Neural progenitor cell (in vitro differentiated cells): ENCODE results near the gene STAT4. TPM values are rescaled to one million over a fixed set of nuclear protein-coding genes. Genes with fewer than 3 reads are reported as not detected.

ENCODE experiments used
- DNase-seq: peaks from one replicate; pipeline ENCODE4 v3.0.0-alpha.2; 2016; ENCODE audit warnings: low spot score
- H2AFZ ChIP-seq: fragments of 200-600 bp; sonication (generic); replicated peaks from 2 replicates; pipeline ENCODE4 v1.6.1; 2016; ENCODE audit warnings: antibody characterized with exemption
- H3F3A ChIP-seq: fragments of 200-600 bp; sonication (generic); 2 replicates; pipeline ENCODE4 v1.6.1; 2016; ENCODE audit warnings: antibody characterized with exemption, low read depth
- H3K27ac ChIP-seq: fragments of 200-600 bp; sonication (generic); 2 replicates; pipeline ENCODE4 v1.5.1; 2016; ENCODE audit warnings: mild to moderate bottlenecking
- H3K27me3 ChIP-seq: fragments of 200-600 bp; sonication (generic); 2 replicates; pipeline ENCODE4 v1.6.1; 2016; ENCODE audit warnings: mild to moderate bottlenecking, moderate library complexity
- H3K36me3 ChIP-seq: fragments of 200-600 bp; sonication (generic); 2 replicates; pipeline ENCODE4 v1.5.1; 2016
- H3K4me1 ChIP-seq: fragments of 200-600 bp; sonication (generic); 2 replicates; pipeline ENCODE4 v1.6.1; 2016; ENCODE audit warnings: mixed run types
- H3K4me2 ChIP-seq: fragments of 200-600 bp; sonication (generic); 2 replicates; pipeline ENCODE4 v1.6.1; 2016
- H3K4me3 ChIP-seq: fragments of 200-600 bp; sonication (generic); 2 replicates; pipeline ENCODE4 v1.5.1; 2016
- H3K79me2 ChIP-seq: fragments of 200-600 bp; sonication (generic); 2 replicates; pipeline ENCODE4 v1.6.1; 2016; ENCODE audit warnings: low read depth
- H3K9ac ChIP-seq: fragments of 200-600 bp; sonication (generic); 2 replicates; pipeline ENCODE4 v1.6.1; 2016
- H3K9me3 ChIP-seq: fragments of 200-600 bp; sonication (generic); 2 replicates; pipeline ENCODE4 v1.5.1; 2016; ENCODE audit warnings: low read depth
- H4K20me1 ChIP-seq: fragments of 200-600 bp; sonication (generic); 2 replicates; pipeline ENCODE4 v1.6.1; 2016; ENCODE audit warnings: low read depth
- H3K27ac Mint-ChIP-seq: 3 replicates; pipeline ENCODE4 v1.8.0; 2021; ENCODE audit warnings: mixed read lengths
- H3K27me3 Mint-ChIP-seq: 2 replicates; pipeline ENCODE4 v1.8.0; 2022; ENCODE audit warnings: low read depth, mild to moderate bottlenecking, inconsistent platforms, moderate library complexity, mixed read lengths; ENCODE audit not compliant: insufficient read depth
- H3K36me3 Mint-ChIP-seq: 3 replicates; pipeline ENCODE4 v1.8.0; 2021; ENCODE audit warnings: mixed read lengths
- H3K4me1 Mint-ChIP-seq: 3 replicates; pipeline ENCODE4 v1.8.0; 2021; ENCODE audit warnings: mixed read lengths
- H3K4me3 Mint-ChIP-seq: 3 replicates; pipeline ENCODE4 v1.8.0; 2021; ENCODE audit warnings: mild to moderate bottlenecking, moderate library complexity, mixed read lengths
- H3K9me3 Mint-ChIP-seq: 3 replicates; pipeline ENCODE4 v1.8.0; 2020; ENCODE audit warnings: mixed read lengths
- CTCF ChIP-seq: fragments of 200-600 bp; sonication (generic); IDR thresholded peaks from 2 replicates; pipeline ENCODE4 v1.5.1; 2017; ENCODE audit warnings: antibody characterized with exemption, mild to moderate bottlenecking
- EZH2 ChIP-seq: fragments of 200-600 bp; sonication (generic); IDR thresholded peaks from 2 replicates; pipeline ENCODE4 v1.6.1; 2017; ENCODE audit warnings: antibody characterized with exemption, mild to moderate bottlenecking, moderate library complexity
- EZH2phosphoT487 ChIP-seq: fragments of 200-600 bp; sonication (generic); IDR thresholded peaks from 2 replicates; pipeline ENCODE4 v1.6.1; 2017; ENCODE audit warnings: antibody characterized with exemption
- total RNA-seq: library from RNA; depleted of rRNA; stranded (reverse); fragments of >200 nt; gene quantifications from 2 replicates; pipeline ENCODE4 v1.2.3, GENCODE V29; 2015; ENCODE audit warnings: low replicate concordance

Gene STAT4
- total RNA-seq, 1 donor from 2014 or later, result 0.32 TPM

DNA sequence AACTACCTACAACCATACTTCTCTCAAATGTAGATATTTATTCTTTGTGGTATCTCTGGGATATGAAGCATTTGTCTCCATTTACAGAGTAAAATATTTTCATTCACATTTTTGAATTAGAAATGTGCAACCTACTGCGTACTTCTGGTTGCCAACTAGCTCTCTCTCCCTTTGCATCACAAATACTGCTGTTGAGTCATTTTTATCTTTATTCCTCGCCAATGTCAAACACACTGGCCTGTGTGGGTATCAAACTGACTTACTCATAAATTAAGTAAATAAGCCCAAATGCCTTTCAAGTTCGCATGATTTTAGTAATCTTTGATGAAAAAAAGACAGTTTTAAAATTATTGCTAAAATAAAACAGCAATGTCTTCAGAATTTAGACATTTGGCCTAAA lies 67.3 kb downstream of the STAT4 start:
- H3K27ac ChIP-seq, result no peak overlapping the region
- H2AFZ ChIP-seq, result no peak overlapping the region
- no peak overlapping the region for H3K9ac ChIP-seq
- H3K9me3 ChIP-seq, result peaks cover 5% of the 10 kb centered on the region
- H3K4me1 ChIP-seq, result no peaks in the 10 kb centered on the region
- Mint-ChIP-seq H3K27ac (no peak overlapping the region), H3K36me3 (no peaks in the 10 kb centered on the region), H3K9me3 (no peaks in the 10 kb centered on the region), H3K4me1 (no peaks in the 10 kb centered on the region), H3K4me3 (no peak overlapping the region), H3K27me3 (no peaks in the 10 kb centered on the region)
- H3F3A ChIP-seq, result no peaks in the 10 kb centered on the region
- H3K27me3 ChIP-seq, result no peaks in the 10 kb centered on the region
- H3K79me2 ChIP-seq, result no peaks in the 10 kb centered on the region
- H3K36me3 ChIP-seq, result no peaks in the 10 kb centered on the region
- H4K20me1 ChIP-seq, result no peaks in the 10 kb centered on the region
- H3K4me2 ChIP-seq, result no peak overlapping the region
- no peak overlapping the region for H3K4me3 ChIP-seq
- no peak for DNase-seq
- TF ChIP-seq EZH2phosphoT487 (no peak), CTCF (no peak), EZH2 (no peak)

DNA sequence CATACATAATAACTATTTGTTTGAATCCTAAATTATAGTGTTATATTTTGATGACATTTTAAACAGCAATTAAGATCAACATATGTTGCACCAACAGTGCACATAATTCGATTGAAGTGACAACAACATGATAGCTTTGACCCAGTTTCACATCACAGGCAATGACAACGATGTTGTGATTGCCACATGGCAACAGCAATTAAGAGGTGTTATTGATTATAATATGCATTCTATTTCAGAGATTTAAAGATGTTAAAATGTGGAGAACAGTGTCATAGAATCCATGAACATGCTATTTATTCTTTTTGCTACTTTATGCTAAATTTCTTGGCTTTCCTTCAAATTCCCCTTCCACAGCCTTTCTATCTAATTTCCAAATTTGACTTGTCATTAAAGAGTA lies 68.5 kb downstream of the STAT4 start:
- H3K9me3 Mint-ChIP-seq, result no peaks in the 10 kb centered on the region
- no peaks in the 10 kb centered on the region for H3F3A ChIP-seq
- H3K27me3 Mint-ChIP-seq, result no peaks in the 10 kb centered on the region
- no peaks in the 10 kb centered on the region for H3K79me2 ChIP-seq
- peaks cover 5% of the 10 kb centered on the region for H3K9me3 ChIP-seq
- no peaks in the 10 kb centered on the region for H4K20me1 ChIP-seq
- DNase-seq, result no peak
- no peak for TF ChIP-seq EZH2
- TF ChIP-seq CTCF, result no peak
- no peak for TF ChIP-seq EZH2phosphoT487
- no peak overlapping the region for H3K27ac ChIP-seq
- H3K4me2 ChIP-seq, result no peak overlapping the region
- no peaks in the 10 kb centered on the region for H3K36me3 ChIP-seq
- no peaks in the 10 kb centered on the region for H3K4me1 ChIP-seq
- no peak overlapping the region for H2AFZ ChIP-seq
- no peak overlapping the region for H3K4me3 ChIP-seq
- no peak overlapping the region for H3K9ac ChIP-seq
- no peak overlapping the region for H3K27ac Mint-ChIP-seq
- no peaks in the 10 kb centered on the region for H3K27me3 ChIP-seq
- no peak overlapping the region for H3K4me3 Mint-ChIP-seq
- no peaks in the 10 kb centered on the region for H3K36me3 Mint-ChIP-seq
- H3K4me1 Mint-ChIP-seq, result no peaks in the 10 kb centered on the region

- Mint-ChIP-seq H3K27ac (no peak overlapping the region), H3K4me1 (no peaks in the 10 kb centered on the region), H3K9me3 (no peaks in the 10 kb centered on the region), H3K4me3 (no peak overlapping the region), H3K36me3 (no peaks in the 10 kb centered on the region), H3K27me3 (no peaks in the 10 kb centered on the region)
- H3K4me3 ChIP-seq, result no peak overlapping the region
- H3K27me3 ChIP-seq, result no peaks in the 10 kb centered on the region
- peaks cover 5% of the 10 kb centered on the region for H3K9me3 ChIP-seq
- H4K20me1 ChIP-seq, result no peaks in the 10 kb centered on the region
- H3K9ac ChIP-seq, result no peak overlapping the region
- TF ChIP-seq CTCF, result no peak
- TF ChIP-seq EZH2, result no peak
- TF ChIP-seq EZH2phosphoT487, result no peak
- H3K36me3 ChIP-seq, result no peaks in the 10 kb centered on the region
- DNase-seq, result no peak
- H3F3A ChIP-seq, result no peaks in the 10 kb centered on the region
- no peak overlapping the region for H3K27ac ChIP-seq
- H3K4me2 ChIP-seq, result no peak overlapping the region
- H3K79me2 ChIP-seq, result no peaks in the 10 kb centered on the region
- no peaks in the 10 kb centered on the region for H3K4me1 ChIP-seq
- no peak overlapping the region for H2AFZ ChIP-seq
These were observed 69.2 kb downstream of the STAT4 start for GRCh38 chr2:191081411-191082155.
